GM12878 (cell line): Measurements from ENCODE around the gene CDC37L1. TPM values are rescaled to one million over a fixed set of nuclear protein-coding genes. Genes with fewer than 3 reads are reported as not detected.

Source experiments
- ATAC-seq: fragments of 200-7000 bp; cut with Tn5 transposase; 3 replicates; pipeline ENCODE4 v1.9.1; 2020; ENCODE audit warnings: mild to moderate bottlenecking, moderate library complexity
- BruUV-seq: library from RNA; stranded (reverse); fragments of 400-500 nt; replicated peaks from 2 replicates; lab custom pipeline; 2021; lab: Mats Ljungman, UMichigan
- CTCF ChIA-PET: fragments of 300-600 bp; sonication (Branson Sonifier 250); formaldehyde crosslinking; extraction: SDS; loops from one replicate; lab custom pipeline; 2021; ENCODE audit warnings: inconsistent platforms; lab: Yijun Ruan, JAX
- POLR2A ChIA-PET: fragments of 350-600 bp; formaldehyde crosslinking; extraction: SDS; loops from one replicate; lab custom pipeline; 2021; ENCODE audit warnings: inconsistent platforms; lab: Charles Lee
- RAD21 ChIA-PET: fragments of 300-600 bp; sonication (Branson Sonifier 250); formaldehyde crosslinking; loops from one replicate; lab custom pipeline; 2023; ENCODE audit warnings: antibody characterized with exemption; ENCODE audit not compliant: unreplicated experiment; lab: Charles Lee
- SMC1A ChIA-PET: fragments of 300-600 bp; sonication (Branson Sonifier 250); formaldehyde crosslinking; loops from one replicate; lab custom pipeline; 2023; ENCODE audit not compliant: unreplicated experiment, uncharacterized antibody; lab: Charles Lee
- DNase-seq: peaks from one replicate; pipeline ENCODE4 v3.0.0-alpha.2; 2011; ENCODE audit warnings: low read depth, low spot score
- FAIRE-seq: peaks from 3 replicates; lab custom pipeline; 2011; peaks lifted over from hg19 to GRCh38; lab: Jason Lieb, UNC
- H2AFZ ChIP-seq: 2 replicates; pipeline ENCODE4 v1.6.0; 2011; ENCODE audit warnings: low read depth, low read length, control low read depth; ENCODE audit not compliant: control insufficient read depth
- H3K27ac ChIP-seq: 2 replicates; pipeline ENCODE4 v1.5.1; 2011; ENCODE audit warnings: control low read depth; ENCODE audit not compliant: control insufficient read depth, insufficient read depth
- H3K27me3 ChIP-seq, 2 experiments: replicated peaks in 1 of 2; 2 replicates each; pipeline versions ENCODE4 v1.6.0 to v1.6.1; 2011; ENCODE audit warnings: low read length in 1 of 2; ENCODE audit not compliant: control insufficient read depth in 2 of 2, insufficient read depth in 2 of 2
- H3K36me3 ChIP-seq, 2 experiments: 2 replicates each; pipeline ENCODE4 v1.5.1; 2011; ENCODE audit warnings: low read length in 1 of 2; ENCODE audit not compliant: control insufficient read depth in 2 of 2, insufficient read depth in 2 of 2
- H3K4me1 ChIP-seq: 2 replicates; pipeline ENCODE4 v1.6.1; 2011; ENCODE audit warnings: mild to moderate bottlenecking, low read length, moderate library complexity, mixed read lengths; ENCODE audit not compliant: control insufficient read depth, insufficient read depth
- H3K4me2 ChIP-seq: 2 replicates; pipeline ENCODE4 v1.6.0; 2011; ENCODE audit warnings: control low read depth; ENCODE audit not compliant: control insufficient read depth, insufficient read depth
- H3K4me3 ChIP-seq: fragments of 200-600 bp; sonication (generic); 2 replicates; pipeline ENCODE4 v1.5.1; 2016
- H3K79me2 ChIP-seq: 2 replicates; pipeline ENCODE4 v1.6.0; 2011; ENCODE audit warnings: low read length; ENCODE audit not compliant: control insufficient read depth, insufficient read depth
- H3K9ac ChIP-seq: 2 replicates; pipeline ENCODE4 v1.8.0; 2011; ENCODE audit warnings: low read length, control low read depth, mixed read lengths; ENCODE audit not compliant: control insufficient read depth, insufficient read depth
- H3K9me3 ChIP-seq: replicated peaks from 3 replicates; pipeline ENCODE4 v1.5.1; 2011; ENCODE audit warnings: mild to moderate bottlenecking, low read length; ENCODE audit not compliant: control insufficient read depth, insufficient read depth
- H4K20me1 ChIP-seq: 2 replicates; pipeline ENCODE4 v1.6.0; 2011; ENCODE audit not compliant: control insufficient read depth, insufficient read depth
- ATF7 ChIP-seq: fragments of 450-650 bp; IDR thresholded peaks from 2 replicates; pipeline ENCODE4 v1.6.1; 2016; ENCODE audit warnings: low read depth, mild to moderate bottlenecking
- CHD4 ChIP-seq: fragments of 200-600 bp; sonication (generic); IDR thresholded peaks from 2 replicates; pipeline ENCODE4 v1.6.1; 2016; ENCODE audit warnings: mild to moderate bottlenecking
- HDAC6 ChIP-seq: fragments of 200-600 bp; sonication (generic); IDR thresholded peaks from one replicate; pipeline ENCODE4 v1.8.0; 2017; ENCODE audit warnings: antibody characterized with exemption; ENCODE audit not compliant: unreplicated experiment
- IRF5 ChIP-seq: fragments of 450-650 bp; IDR thresholded peaks from 2 replicates; pipeline ENCODE4 v1.6.1; 2017; ENCODE audit warnings: borderline replicate concordance
- MLLT1 ChIP-seq: fragments of 450-650 bp; IDR thresholded peaks from 2 replicates; pipeline ENCODE4 v1.6.1; 2016; ENCODE audit warnings: mild to moderate bottlenecking
- MXI1 ChIP-seq: fragments of 150-350 bp; IDR thresholded peaks from 2 replicates; pipeline ENCODE4 v1.6.1; 2011; ENCODE audit warnings: low read depth, mild to moderate bottlenecking, inconsistent platforms, low read length, improper control_type of control experiment
- SKIL ChIP-seq: fragments of 450-650 bp; IDR thresholded peaks from 2 replicates; pipeline ENCODE4 v1.6.1; 2017; ENCODE audit warnings: mild to moderate bottlenecking, low read depth, inconsistent platforms; ENCODE audit not compliant: poor library complexity, severe bottlenecking
- STAT1 ChIP-seq: fragments of 450-650 bp; conservative IDR thresholded peaks from 2 replicates; pipeline ENCODE4 v1.6.1; 2014; ENCODE audit warnings: antibody characterized with exemption, mild to moderate bottlenecking
- ZNF217 ChIP-seq: fragments of 450-650 bp; IDR thresholded peaks from 2 replicates; pipeline ENCODE4 v1.6.1; 2017; ENCODE audit warnings: antibody characterized with exemption, mild to moderate bottlenecking
- WGBS: methylation state at CpG from one replicate; pipeline ENCODE4 v1.1.6; 2016; ENCODE audit warnings: low lambda C conversion rate; ENCODE audit not compliant: insufficient replicate concordance, insufficient coverage; ENCODE audit errors: missing lambda C conversion rate; 5-methylcytosine and 5-hydroxymethylcytosine counted together
- in situ Hi-C: fragments of 300-500 bp; cut with MboI; formaldehyde crosslinking; loops from 9 replicates; pipeline ENCODE4 v1.14.3; 2018; ENCODE audit warnings: mixed read lengths
- intact Hi-C: fragments of 100-400 bp; cut with micrococcal nuclease; formaldehyde crosslinking; loops from one replicate; pipeline ENCODE4 v1.14.2; 2022; ENCODE audit not compliant: unreplicated experiment
- polyA plus RNA-seq, 11 experiments: library from polyadenylated mRNA; depleted of rRNA in 4 of 11; unstranded in 6 of 11; stranded (reverse) in 5 of 11; fragments of >200 nt; fragmentation: Nextera tagmentation in 4 of 11; fragmentation: Illumina TruSeq in 1 of 11; extraction: Ambion mirVana in 4 of 11; extraction: Trizol in 1 of 11; gene quantifications; 1 replicate in 1 of 11; 2 replicates in 10 of 11; pipeline versions ENCODE4 v1.2.1 to v1.2.3, GENCODE V29; 2011 to 2016; ENCODE audit warnings: inconsistent platforms in 2 of 11, missing spikeins in 2 of 11, low read depth in 1 of 11
- total RNA-seq, 4 experiments: library from RNA; depleted of rRNA in 3 of 4; stranded (reverse); fragments of >200 nt in 3 of 4; fragmentation: Illumina TruSeq in 1 of 4; extraction: Trizol in 1 of 4; gene quantifications; 2 replicates each; pipeline versions ENCODE4 v1.2.1 to v1.2.3, GENCODE V29; 2013 to 2021

Gene CDC37L1
- total and polyA plus RNA-seq, 10 of the 15 experiments (the other 5 are each of a cell fraction or from before 2014, with no cell fraction given): 2.2 to 16.6 (median 8.2) TPM

- TF ChIP-seq STAT1 (no peak), HDAC6 (no peak), SKIL (no peak), MXI1 (no peak), ATF7 (no peak), CHD4 (no peak)
Measured at GRCh38 chr9:4638968-4639367, 40.4 kb upstream of the CDC37L1 start (continued).

GRCh38 chr9:4639420-4639819 is 39.9 kb upstream of the CDC37L1 start:
- Histone ChIP-seq H3K27me3 (no peaks in the 10 kb centered on the region), H3K27ac (no peak overlapping the region), H3K4me3 (no peak overlapping the region), H3K36me3 (no peaks in the 10 kb centered on the region), H3K79me2 (no peaks in the 10 kb centered on the region), H3K4me1 (no peaks in the 10 kb centered on the region), H2AFZ (no peak overlapping the region), H4K20me1 (no peaks in the 10 kb centered on the region), H3K9ac (no peak overlapping the region), H3K4me2 (no peak overlapping the region), H3K9me3 (no peaks in the 10 kb centered on the region)
- DNase-seq (no peak), FAIRE-seq (no peak), ATAC-seq (no peak)
- intact Hi-C loops: no loop called here
- in situ Hi-C loops: no loop called here
- BruUV-seq: no TSS peak
- RAD21 ChIA-PET: interaction anchor here (1.4 kb wide), 1 partner anchor 256 kb away, joined by 4 read pairs; no protein-coding TSS in a partner anchor
- TF ChIP-seq IRF5 (no peak), MLLT1 (no peak), ZNF217 (no peak)
- 7% methylated on average over 2 of the region's 2 CpGs for WGBS
- CTCF ChIA-PET: interaction anchor here (0.7 to 2.0 kb wide), 9 partner anchors 35 to 759 kb away, joined by 3 to 12 read pairs (median 3); no protein-coding TSS in a partner anchor
- POLR2A ChIA-PET: no interaction called here
- SMC1A ChIA-PET: interaction anchor here (1.1 to 1.9 kb wide), 3 partner anchors 101 to 323 kb away, joined by 3 to 10 read pairs (median 3); partner anchors contain the start of gene AK3
